Common myeloid progenitor, CD34-positive (primary cell): ENCODE data around the gene CTXND1.

ENCODE experiments used
- CTCF ChIA-PET: fragments of 350-600 bp; sonication (Branson Sonifier 250); formaldehyde crosslinking; loops from one replicate; lab custom pipeline; 2021; ENCODE audit warnings: antibody characterized with exemption; lab: Charles Lee
- POLR2A ChIA-PET: fragments of 350-600 bp; sonication (Branson Sonifier 250); formaldehyde crosslinking; loops from one replicate; lab custom pipeline; 2021; ENCODE audit warnings: antibody characterized with exemption; lab: Charles Lee
- DNase-seq, 3 donors: peaks; one replicate each; pipeline versions ENCODE4 v3.0.0 to v3.0.0-alpha.2; 2013
- H3K27ac ChIP-seq, 2 experiments: 1 replicate in 1 of 2; 2 replicates in 1 of 2; pipeline ENCODE4 v1.7.0; 2013; ENCODE audit warnings: inconsistent platforms in 2 of 2, low read length in 2 of 2, mild to moderate bottlenecking in 2 of 2, low read depth in 1 of 2, moderate library complexity in 1 of 2; ENCODE audit not compliant: severe bottlenecking in 2 of 2, insufficient read depth in 1 of 2, poor library complexity in 1 of 2
- H3K27me3 ChIP-seq, 5 experiments: replicated peaks in 2 of 5; 1 replicate in 3 of 5; 2 replicates in 2 of 5; pipeline versions ENCODE4 v1.6.1 to v1.7.0; 2013; ENCODE audit warnings: low read length in 4 of 5, mild to moderate bottlenecking in 2 of 5, moderate library complexity in 2 of 5, inconsistent platforms in 1 of 5; ENCODE audit not compliant: insufficient read depth in 5 of 5, control insufficient read depth in 4 of 5
- H3K36me3 ChIP-seq, 4 experiments: 1 replicate in 2 of 4; 2 replicates in 2 of 4; pipeline versions ENCODE4 v1.6.1 to v1.7.0; 2013; ENCODE audit warnings: low read length in 3 of 4, control low read depth in 1 of 4, mild to moderate bottlenecking in 1 of 4; ENCODE audit not compliant: control insufficient read depth in 4 of 4, insufficient read depth in 4 of 4
- H3K4me1 ChIP-seq, 4 experiments: 1 replicate in 3 of 4; 2 replicates in 1 of 4; pipeline versions ENCODE4 v1.6.1 to v1.7.1; 2013; ENCODE audit warnings: low read length in 3 of 4, mild to moderate bottlenecking in 3 of 4, control low read depth in 1 of 4, inconsistent platforms in 1 of 4, moderate library complexity in 1 of 4; ENCODE audit not compliant: control insufficient read depth in 4 of 4, insufficient read depth in 4 of 4; ENCODE audit errors: control extremely low read depth in 1 of 4
- H3K4me3 ChIP-seq, 7 experiments: 1 replicate in 4 of 7; 2 replicates in 3 of 7; pipeline versions ENCODE4 v1.5.1 to v1.7.0; 2013; ENCODE audit warnings: mild to moderate bottlenecking in 7 of 7, low read length in 6 of 7, moderate library complexity in 6 of 7, inconsistent platforms in 2 of 7, low read depth in 2 of 7, control low read depth in 1 of 7; ENCODE audit not compliant: insufficient read depth in 4 of 7, control insufficient read depth in 1 of 7; ENCODE audit errors: extremely low read depth in 1 of 7
- H3K9me3 ChIP-seq, 5 experiments: 1 replicate in 4 of 5; 2 replicates in 1 of 5; pipeline versions ENCODE4 v1.6.1 to v1.7.1; 2013; ENCODE audit warnings: low read length in 4 of 5, mild to moderate bottlenecking in 2 of 5, inconsistent platforms in 1 of 5, low read depth in 1 of 5, moderate library complexity in 1 of 5; ENCODE audit not compliant: control insufficient read depth in 4 of 5, insufficient read depth in 2 of 5; ENCODE audit errors: control extremely low read depth in 1 of 5
- WGBS: methylation state at CpG from one replicate; pipeline ENCODE4 v1.1.5; 2013; ENCODE audit not compliant: insufficient coverage; 5-methylcytosine and 5-hydroxymethylcytosine counted together

The CTXND1 gene

GRCh38 chr15:80211976-80212375 is 40.0 kb downstream of the CTXND1 start:
- Histone ChIP-seq H3K36me3 (no peaks in the 10 kb centered on the region), H3K4me1 (peaks cover 0 to 2% (median 0%) of the 10 kb centered on the region in 4 experiments), H3K4me3 (no peak overlapping the region), H3K9me3 (peaks cover 0 to 3% (median 0%) of the 10 kb centered on the region in 5 experiments), H3K27ac (no peak overlapping the region), H3K27me3 (no peaks in the 10 kb centered on the region)
- DNase-seq = no peak
- CTCF ChIA-PET = no interaction called here
- POLR2A ChIA-PET = interaction anchor here (0.6 kb wide), 1 partner anchor 289 kb away, joined by 3 read pairs; no protein-coding TSS in a partner anchor
- WGBS = no CpG with 5 or more reads among the region's 1 CpG

- DNase-seq = no peak
- Histone ChIP-seq H3K4me3 (no peak overlapping the region), H3K27ac (no peak overlapping the region), H3K9me3 (peaks cover 0 to 3% (median 0%) of the 10 kb centered on the region in 5 experiments), H3K27me3 (peaks cover 0 to 2% (median 0%) of the 10 kb centered on the region in 5 experiments), H3K4me1 (peaks cover 0 to 2% (median 0%) of the 10 kb centered on the region in 4 experiments), H3K36me3 (no peaks in the 10 kb centered on the region)
- ChIA-PET POLR2A (no interaction called here), CTCF (no interaction called here)
- WGBS = 92% methylated on average over 10 of the region's 12 CpGs
These were observed 41.1 kb downstream of the CTXND1 start for GRCh38 chr15:80210611-80211573.

- DNase-seq = no peak
- Histone ChIP-seq H3K4me1 (peaks cover 0 to 2% (median 0%) of the 10 kb centered on the region in 4 experiments), H3K27me3 (peaks cover 0 to 2% (median 0%) of the 10 kb centered on the region in 5 experiments), H3K9me3 (peaks cover 0 to 3% (median 0%) of the 10 kb centered on the region in 5 experiments), H3K4me3 (no peak overlapping the region), H3K27ac (no peak overlapping the region), H3K36me3 (no peaks in the 10 kb centered on the region)
- WGBS = 96% methylated on average over 11 of the region's 11 CpGs
- POLR2A ChIA-PET = no interaction called here
- CTCF ChIA-PET = no interaction called here
These were observed 43.0 kb downstream of the CTXND1 start for GRCh38 chr15:80208758-80209734.

- no peak for DNase-seq
These were observed 44.1 kb downstream of the CTXND1 start for GRCh38 chr15:80207887-80208286.

GRCh38 chr15:80204231-80204630 is 47.8 kb downstream of the CTXND1 start:
- no peak for DNase-seq
- no peaks in the 10 kb centered on the region for H3K9me3 ChIP-seq
- peaks cover 0 to 2% (median 0%) of the 10 kb centered on the region in 5 experiments for H3K27me3 ChIP-seq
- CTCF ChIA-PET = no interaction called here
- no peak overlapping the region for H3K4me3 ChIP-seq
- no CpG with 5 or more reads among the region's 4 CpGs for WGBS
- POLR2A ChIA-PET = interaction anchor here (0.6 kb wide), 1 partner anchor 175 kb away, joined by 5 read pairs; no protein-coding TSS in a partner anchor
- no peak overlapping the region for H3K27ac ChIP-seq
- H3K4me1 ChIP-seq = no peaks in the 10 kb centered on the region
- H3K36me3 ChIP-seq = no peaks in the 10 kb centered on the region

More at GRCh38 chr15:80207887-80208286, 44.1 kb downstream of the CTXND1 start:
- 90% methylated on average over 2 of the region's 3 CpGs for WGBS
- POLR2A ChIA-PET = no interaction called here
- no peak overlapping the region for H3K27ac ChIP-seq
- H3K4me3 ChIP-seq = no peak overlapping the region
- H3K27me3 ChIP-seq = peaks cover 0 to 2% (median 0%) of the 10 kb centered on the region in 5 experiments
- peaks cover 0 to 2% (median 0%) of the 10 kb centered on the region in 5 experiments for H3K9me3 ChIP-seq
- no peaks in the 10 kb centered on the region for H3K36me3 ChIP-seq
- peaks cover 0 to 2% (median 0%) of the 10 kb centered on the region in 4 experiments for H3K4me1 ChIP-seq
- CTCF ChIA-PET = no interaction called here

- Histone ChIP-seq H3K4me3 (no peak overlapping the region), H3K9me3 (no peaks in the 10 kb centered on the region), H3K27ac (no peak overlapping the region), H3K36me3 (no peaks in the 10 kb centered on the region), H3K27me3 (peaks cover 0 to 2% (median 0%) of the 10 kb centered on the region in 5 experiments), H3K4me1 (no peaks in the 10 kb centered on the region)
- POLR2A ChIA-PET = no interaction called here
- no peak for DNase-seq
- CTCF ChIA-PET = interaction anchor here (1.0 kb wide), 1 partner anchor 106 kb away, joined by 4 read pairs; no protein-coding TSS in a partner anchor
- 87% methylated on average over 10 of the region's 10 CpGs for WGBS
These were observed 48.6 kb downstream of the CTXND1 start for GRCh38 chr15:80203361-80203885.
